GM10248 (cell line): ENCODE measurements around the gene CCDC92.

Source experiments
- CTCF ChIA-PET: fragments of 300-600 bp; sonication (Branson Sonifier 250); formaldehyde crosslinking; extraction: SDS; loops from one replicate; lab custom pipeline; 2021; ENCODE audit warnings: antibody characterized with exemption; lab: Yijun Ruan, JAX
- POLR2A ChIA-PET: fragments of 350-650 bp; sonication (Branson Sonifier 250); formaldehyde crosslinking; extraction: SDS; loops from one replicate; lab custom pipeline; 2020; ENCODE audit warnings: antibody characterized with exemption; lab: Yijun Ruan, JAX
- DNase-seq: peaks from one replicate; pipeline ENCODE4 v3.0.0; 2012; ENCODE audit errors: extremely low spot score
- TF ChIP-seq, protein P1 (sequence below): IDR thresholded peaks from 2 replicates; pipeline ENCODE4 v1.5.1; 2012; ENCODE audit warnings: mild to moderate bottlenecking, low read depth; ENCODE audit errors: extremely low read depth, missing control alignments, control extremely low read depth

The CCDC92 gene

DNA sequence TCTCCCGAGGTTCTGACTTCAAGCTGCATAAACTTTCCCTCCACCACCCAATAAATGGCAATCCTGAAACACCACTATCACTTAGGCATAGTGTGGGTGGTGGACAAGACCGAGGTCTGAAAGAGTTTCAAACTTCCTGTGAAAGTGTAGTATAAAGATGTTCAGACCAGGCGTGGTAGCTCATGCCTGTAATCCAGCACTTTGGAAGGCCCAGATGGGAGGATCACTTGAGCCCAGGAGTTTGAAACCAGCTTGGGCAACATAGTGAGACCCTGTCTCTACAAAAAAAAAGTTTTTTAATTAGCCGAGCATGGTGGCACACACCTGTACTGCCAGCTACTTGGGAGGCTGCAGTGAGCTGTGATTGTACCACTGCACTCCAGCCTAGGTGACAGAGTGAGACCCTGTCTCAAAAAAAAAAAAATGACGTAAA lies 61.9 kb downstream of the CCDC92 start:
- ChIA-PET CTCF (interaction anchor here (0.9 kb wide), 1 partner anchor 122 kb away, joined by 4 read pairs; no protein-coding TSS in a partner anchor), POLR2A (no interaction called here)
- DNase-seq: no peak
- TF ChIP-seq, protein P1, sequence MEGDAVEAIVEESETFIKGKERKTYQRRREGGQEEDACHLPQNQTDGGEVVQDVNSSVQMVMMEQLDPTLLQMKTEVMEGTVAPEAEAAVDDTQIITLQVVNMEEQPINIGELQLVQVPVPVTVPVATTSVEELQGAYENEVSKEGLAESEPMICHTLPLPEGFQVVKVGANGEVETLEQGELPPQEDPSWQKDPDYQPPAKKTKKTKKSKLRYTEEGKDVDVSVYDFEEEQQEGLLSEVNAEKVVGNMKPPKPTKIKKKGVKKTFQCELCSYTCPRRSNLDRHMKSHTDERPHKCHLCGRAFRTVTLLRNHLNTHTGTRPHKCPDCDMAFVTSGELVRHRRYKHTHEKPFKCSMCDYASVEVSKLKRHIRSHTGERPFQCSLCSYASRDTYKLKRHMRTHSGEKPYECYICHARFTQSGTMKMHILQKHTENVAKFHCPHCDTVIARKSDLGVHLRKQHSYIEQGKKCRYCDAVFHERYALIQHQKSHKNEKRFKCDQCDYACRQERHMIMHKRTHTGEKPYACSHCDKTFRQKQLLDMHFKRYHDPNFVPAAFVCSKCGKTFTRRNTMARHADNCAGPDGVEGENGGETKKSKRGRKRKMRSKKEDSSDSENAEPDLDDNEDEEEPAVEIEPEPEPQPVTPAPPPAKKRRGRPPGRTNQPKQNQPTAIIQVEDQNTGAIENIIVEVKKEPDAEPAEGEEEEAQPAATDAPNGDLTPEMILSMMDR: no peak

- POLR2A ChIA-PET: no interaction called here
- no peak for DNase-seq
- CTCF ChIA-PET: interaction anchor here (0.9 kb wide), 1 partner anchor 123 kb away, joined by 4 read pairs; no protein-coding TSS in a partner anchor
- TF ChIP-seq, protein P1: no peak
These were observed 62.6 kb downstream of the CCDC92 start for GRCh38 chr12:123910057-123910456.

DNA sequence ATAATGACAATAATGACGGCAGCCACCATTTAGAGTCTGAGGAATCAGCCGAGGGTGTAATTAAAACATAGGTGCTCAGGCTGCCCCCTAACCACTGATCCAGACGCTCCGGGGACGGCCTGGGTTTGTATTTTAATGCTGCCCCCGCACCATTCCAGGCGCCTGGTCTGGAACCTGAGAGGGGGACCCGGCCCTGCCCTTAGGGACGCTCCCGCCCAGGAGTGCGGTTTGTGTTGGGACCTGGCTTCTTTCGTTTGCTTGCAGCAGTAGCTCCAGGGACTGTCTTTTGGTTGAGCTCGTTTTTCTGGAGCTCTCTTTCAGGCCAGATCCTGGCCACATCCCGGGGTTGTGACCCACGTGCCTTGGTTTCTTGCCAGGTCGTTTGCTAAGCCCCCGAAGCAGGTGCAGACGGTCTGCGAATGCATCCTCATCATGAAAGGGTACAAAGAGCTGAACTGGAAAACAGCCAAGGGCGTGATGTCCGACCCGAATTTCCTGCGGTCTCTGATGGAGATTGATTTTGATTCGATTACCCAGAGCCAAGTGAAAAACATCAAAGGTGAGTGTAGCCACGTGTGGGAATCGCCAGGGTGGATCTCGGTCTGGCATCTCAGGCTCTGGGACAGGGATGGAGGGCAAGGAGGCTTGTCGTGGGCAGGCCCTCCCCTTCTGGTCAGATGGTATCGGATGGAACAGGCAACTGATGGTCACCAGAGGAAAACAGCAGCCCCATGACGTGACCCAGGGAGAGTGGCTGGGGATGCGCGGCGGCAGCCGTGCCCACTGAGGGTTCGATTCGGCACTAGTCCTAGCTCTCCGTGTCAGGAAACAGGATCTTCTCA lies 63.5 kb downstream of the CCDC92 start:
- CTCF ChIA-PET: interaction anchor here (0.8 to 1.0 kb wide), 3 partner anchors 10 to 108 kb away, joined by 3 read pairs; no protein-coding TSS in a partner anchor
- POLR2A ChIA-PET: no interaction called here
- DNase-seq: no peak
- TF ChIP-seq, protein P1: no peak

DNA sequence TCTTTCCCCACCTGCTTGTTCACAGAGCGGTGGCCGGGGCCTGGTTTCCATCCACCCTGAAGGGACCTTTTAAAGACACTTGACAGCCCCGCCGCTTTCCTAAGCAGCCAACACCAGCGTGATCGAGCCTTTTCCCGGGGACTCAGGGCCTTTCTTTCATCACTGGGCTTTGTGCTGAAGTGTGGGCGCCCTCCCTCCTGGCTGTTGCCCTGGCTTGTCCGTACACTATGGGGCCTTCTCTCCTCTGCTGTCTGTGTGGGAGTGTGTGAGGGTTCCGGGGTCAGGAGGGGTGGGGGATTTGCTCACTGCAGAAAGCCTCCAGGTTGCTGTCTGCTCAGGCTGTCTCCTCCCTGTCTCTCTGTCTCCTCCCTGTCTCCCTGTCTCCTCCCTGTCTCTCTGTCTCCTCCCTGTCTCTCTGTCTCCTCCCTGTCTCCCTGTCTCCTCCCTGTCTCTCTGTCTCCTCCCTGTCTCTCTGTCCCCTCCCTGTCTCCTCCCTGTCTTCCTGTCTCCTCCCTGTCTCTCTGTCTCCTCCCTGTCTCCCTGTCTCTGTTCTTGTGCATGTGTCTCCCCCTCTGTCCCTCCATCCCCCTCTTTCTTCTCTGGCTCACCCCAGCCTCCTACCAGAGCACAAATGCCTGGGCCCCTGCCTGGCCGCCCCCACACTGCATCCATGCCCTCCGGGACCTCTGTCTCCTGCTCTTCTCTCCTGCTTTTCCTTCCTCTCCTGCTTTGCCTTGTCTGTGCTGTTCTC lies 64.7 kb downstream of the CCDC92 start:
- POLR2A ChIA-PET: no interaction called here
- CTCF ChIA-PET: no interaction called here
- no peak for DNase-seq
- TF ChIP-seq, protein P1: no peak

DNA sequence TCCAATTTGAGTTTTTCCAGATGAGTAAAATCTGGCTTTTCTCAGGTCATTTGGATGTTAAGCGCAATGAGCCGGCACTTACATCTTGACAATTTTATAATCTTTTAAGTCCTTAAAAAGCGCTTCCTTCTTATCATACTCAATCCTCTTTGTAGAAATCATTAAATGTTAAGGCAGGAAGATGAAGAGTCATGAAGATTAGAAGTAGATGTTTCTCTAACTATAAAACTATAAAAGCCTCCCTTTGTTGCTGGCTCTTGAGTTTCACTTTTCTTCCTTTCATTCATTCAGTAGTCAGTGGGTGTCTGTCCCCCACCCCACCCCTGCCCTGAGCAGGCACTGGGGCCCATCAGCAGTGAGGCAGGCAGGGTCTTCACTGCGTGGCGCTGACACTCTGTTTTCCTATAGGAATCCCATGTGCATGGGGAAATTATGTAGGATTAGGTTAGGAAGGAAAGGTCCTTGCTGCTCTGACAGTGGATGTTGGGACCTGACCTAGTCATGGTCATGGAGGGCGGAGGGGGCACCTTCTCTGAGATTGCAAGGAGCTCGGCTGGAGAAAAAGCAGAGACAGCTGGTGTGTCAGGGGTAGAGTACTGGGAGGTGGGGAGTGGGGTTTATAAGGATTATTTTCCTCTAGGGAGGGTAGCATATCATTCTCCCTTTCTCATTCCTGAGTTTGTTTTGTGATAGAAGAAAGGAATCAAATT lies 65.8 kb downstream of the CCDC92 start:
- DNase-seq: no peak
- ChIA-PET CTCF (interaction anchor here (1.4 to 1.8 kb wide), 2 partner anchors 35 to 180 kb away, joined by 3 to 4 read pairs; no protein-coding TSS in a partner anchor), POLR2A (no interaction called here)
- TF ChIP-seq, protein P1: no peak

GRCh38 chr12:123905319-123905925 lies 67.2 kb downstream of the CCDC92 start:
- POLR2A ChIA-PET: no interaction called here
- TF ChIP-seq, protein P1: peak; percentile 67
- DNase-seq: peak; percentile 73
- CTCF ChIA-PET: interaction anchor here (0.8 to 5.5 kb wide), 21 partner anchors 9 to 857 kb away, joined by 3 to 45 read pairs (median 4); no protein-coding TSS in a partner anchor
